Measurements from ENCODE around the gene KLHL6. TPM values are rescaled to one million over a fixed set of nuclear protein-coding genes. Genes with fewer than 3 reads are reported as not detected.

KLHL6 gene
- total and polyA plus RNA-seq, 2 experiments from 2014 or later = 0.17 TPM; not detected in 1

DNA sequence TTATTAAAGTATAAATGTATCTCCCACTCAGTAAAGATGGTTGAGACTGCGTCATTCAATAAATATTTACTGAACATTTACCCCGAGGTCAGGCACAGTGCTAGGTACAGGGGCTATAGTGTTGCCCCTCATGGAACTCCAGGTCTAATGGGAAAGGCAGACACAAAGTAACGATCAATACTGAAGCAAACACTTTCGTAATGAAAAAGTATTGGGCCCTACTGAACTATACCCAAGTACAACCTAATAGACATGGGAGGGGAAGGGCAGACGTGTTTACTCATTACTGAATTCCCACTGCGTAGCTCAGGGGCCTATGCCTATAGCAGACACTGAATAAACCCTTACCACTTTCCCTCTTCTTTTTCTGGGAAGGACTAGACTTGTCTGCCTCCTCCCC lies 56.9 kb downstream of the KLHL6 start:
- Histone ChIP-seq H2AFZ (no peak overlapping the region), H3K4me3 (no peak overlapping the region), H3K4me1 (ENCODE audit: insufficient read depth) (no peaks in the 10 kb centered on the region), H3K27me3 (no peaks in the 10 kb centered on the region), H3K36me3 (replicated peaks; ENCODE audit: insufficient read depth, low read depth) (no peaks in the 10 kb centered on the region), H3K9me3 (ENCODE audit: low read depth) (no peaks in the 10 kb centered on the region), H3K79me2 (no peaks in the 10 kb centered on the region), H3K9me2 (replicated peaks; ENCODE audit: insufficient read depth) (no peaks in the 10 kb centered on the region), H3K4me2 (no peak overlapping the region), H3K27ac (no peak overlapping the region), H4K20me1 (ENCODE audit: insufficient read depth, poor library complexity, severe bottlenecking) (no peaks in the 10 kb centered on the region)
- DNase-seq (ENCODE audit: low spot score) = no peak
- WGBS (ENCODE audit: low lambda C conversion rate, missing lambda C conversion rate) = 80% methylated on average over 6 of the region's 6 CpGs
- TF ChIP-seq EZH2phosphoT487 (IDR thresholded peaks at IDR 0.05; ENCODE audit: low read depth, severe bottlenecking, unreplicated experiment) (no peak), EZH2 (IDR thresholded peaks at IDR 0.05; ENCODE audit: borderline replicate concordance) (no peak)
- TF ChIP-seq, protein P1, sequence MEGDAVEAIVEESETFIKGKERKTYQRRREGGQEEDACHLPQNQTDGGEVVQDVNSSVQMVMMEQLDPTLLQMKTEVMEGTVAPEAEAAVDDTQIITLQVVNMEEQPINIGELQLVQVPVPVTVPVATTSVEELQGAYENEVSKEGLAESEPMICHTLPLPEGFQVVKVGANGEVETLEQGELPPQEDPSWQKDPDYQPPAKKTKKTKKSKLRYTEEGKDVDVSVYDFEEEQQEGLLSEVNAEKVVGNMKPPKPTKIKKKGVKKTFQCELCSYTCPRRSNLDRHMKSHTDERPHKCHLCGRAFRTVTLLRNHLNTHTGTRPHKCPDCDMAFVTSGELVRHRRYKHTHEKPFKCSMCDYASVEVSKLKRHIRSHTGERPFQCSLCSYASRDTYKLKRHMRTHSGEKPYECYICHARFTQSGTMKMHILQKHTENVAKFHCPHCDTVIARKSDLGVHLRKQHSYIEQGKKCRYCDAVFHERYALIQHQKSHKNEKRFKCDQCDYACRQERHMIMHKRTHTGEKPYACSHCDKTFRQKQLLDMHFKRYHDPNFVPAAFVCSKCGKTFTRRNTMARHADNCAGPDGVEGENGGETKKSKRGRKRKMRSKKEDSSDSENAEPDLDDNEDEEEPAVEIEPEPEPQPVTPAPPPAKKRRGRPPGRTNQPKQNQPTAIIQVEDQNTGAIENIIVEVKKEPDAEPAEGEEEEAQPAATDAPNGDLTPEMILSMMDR (IDR thresholded peaks at IDR 0.05; ENCODE audit: poor library complexity) = no peak

- Histone ChIP-seq H3K79me2 (no peaks in the 10 kb centered on the region), H3K27me3 (no peaks in the 10 kb centered on the region), H4K20me1 (ENCODE audit: insufficient read depth, poor library complexity, severe bottlenecking) (no peaks in the 10 kb centered on the region), H3K4me1 (ENCODE audit: insufficient read depth) (no peaks in the 10 kb centered on the region), H3K27ac (no peak overlapping the region), H3K9me2 (replicated peaks; ENCODE audit: insufficient read depth) (no peaks in the 10 kb centered on the region), H2AFZ (no peak overlapping the region), H3K4me2 (no peak overlapping the region), H3K4me3 (no peak overlapping the region), H3K9me3 (ENCODE audit: low read depth) (no peaks in the 10 kb centered on the region), H3K36me3 (replicated peaks; ENCODE audit: insufficient read depth, low read depth) (no peaks in the 10 kb centered on the region)
- 97% methylated on average over 3 of the region's 3 CpGs for WGBS (ENCODE audit: low lambda C conversion rate, missing lambda C conversion rate)
- TF ChIP-seq EZH2 (IDR thresholded peaks at IDR 0.05; ENCODE audit: borderline replicate concordance) (no peak), EZH2phosphoT487 (IDR thresholded peaks at IDR 0.05; ENCODE audit: low read depth, severe bottlenecking, unreplicated experiment) (no peak)
- TF ChIP-seq, protein P1 (IDR thresholded peaks at IDR 0.05; ENCODE audit: poor library complexity) = no peak
- DNase-seq (ENCODE audit: low spot score) = no peak
Measured at GRCh38 chr3:183497313-183497712, 58.2 kb downstream of the KLHL6 start.

- no peak overlapping the region for H3K27ac ChIP-seq
- no peak overlapping the region for H3K4me2 ChIP-seq
- H3K79me2 ChIP-seq = no peaks in the 10 kb centered on the region
- no peak for DNase-seq (ENCODE audit: low spot score)
- H4K20me1 ChIP-seq (ENCODE audit: insufficient read depth, poor library complexity, severe bottlenecking) = no peaks in the 10 kb centered on the region
- no peaks in the 10 kb centered on the region for H3K4me1 ChIP-seq (ENCODE audit: insufficient read depth)
- H3K9me2 ChIP-seq (replicated peaks; ENCODE audit: insufficient read depth) = no peaks in the 10 kb centered on the region
- no peaks in the 10 kb centered on the region for H3K9me3 ChIP-seq (ENCODE audit: low read depth)
- H3K27me3 ChIP-seq = no peaks in the 10 kb centered on the region
- no peak overlapping the region for H2AFZ ChIP-seq
- TF ChIP-seq EZH2phosphoT487 (IDR thresholded peaks at IDR 0.05; ENCODE audit: low read depth, severe bottlenecking, unreplicated experiment) (no peak), EZH2 (IDR thresholded peaks at IDR 0.05; ENCODE audit: borderline replicate concordance) (no peak)
- TF ChIP-seq, protein P1 (IDR thresholded peaks at IDR 0.05; ENCODE audit: poor library complexity) = no peak
- H3K36me3 ChIP-seq (replicated peaks; ENCODE audit: insufficient read depth, low read depth) = no peaks in the 10 kb centered on the region
- WGBS (ENCODE audit: low lambda C conversion rate, missing lambda C conversion rate) = 82% methylated on average over 1 of the region's 1 CpG
- H3K4me3 ChIP-seq = no peak overlapping the region
Measured at GRCh38 chr3:183496311-183496710, 59.2 kb downstream of the KLHL6 start.

GRCh38 chr3:183494341-183494740 lies 61.2 kb downstream of the KLHL6 start:
- Histone ChIP-seq H2AFZ (no peak overlapping the region), H3K9me2 (replicated peaks; ENCODE audit: insufficient read depth) (no peaks in the 10 kb centered on the region), H3K27me3 (no peaks in the 10 kb centered on the region), H3K36me3 (replicated peaks; ENCODE audit: insufficient read depth, low read depth) (no peaks in the 10 kb centered on the region), H3K4me3 (no peak overlapping the region), H3K27ac (no peak overlapping the region), H3K9me3 (ENCODE audit: low read depth) (no peaks in the 10 kb centered on the region), H3K4me2 (no peak overlapping the region), H3K4me1 (ENCODE audit: insufficient read depth) (no peaks in the 10 kb centered on the region), H3K79me2 (no peaks in the 10 kb centered on the region), H4K20me1 (ENCODE audit: insufficient read depth, poor library complexity, severe bottlenecking) (no peaks in the 10 kb centered on the region)
- DNase-seq (ENCODE audit: low spot score) = no peak
- no peak for TF ChIP-seq EZH2 (IDR thresholded peaks at IDR 0.05; ENCODE audit: borderline replicate concordance)
- TF ChIP-seq, protein P1 (IDR thresholded peaks at IDR 0.05; ENCODE audit: poor library complexity) = no peak
- TF ChIP-seq EZH2phosphoT487 (IDR thresholded peaks at IDR 0.05; ENCODE audit: low read depth, severe bottlenecking, unreplicated experiment) = no peak
- WGBS (ENCODE audit: low lambda C conversion rate, missing lambda C conversion rate) = 89% methylated on average over 2 of the region's 2 CpGs
